Tibial artery (tissue), 4 donors: Measurements from ENCODE around the gene IVD.

ENCODE experiments used
- DNase-seq, 2 donors: peaks; one replicate each; pipeline ENCODE4 v3.0.0-alpha.2; 2019
- H3K27ac ChIP-seq, 2 donors: fragments of 200-600 bp; sonication (generic) in 1 of 2; 1 replicate in 1 of 2; 2 replicates in 1 of 2; pipeline ENCODE4 v1.5.1; 2018 to 2019; ENCODE audit warnings: mild to moderate bottlenecking in 1 of 2
- H3K27me3 ChIP-seq, 2 donors: fragments of 200-600 bp; sonication (generic) in 1 of 2; one replicate each; pipeline versions ENCODE4 v1.5.1 to v1.6.0; 2016 to 2019
- H3K36me3 ChIP-seq, 3 donors: fragments of 200-600 bp; sonication (generic) in 2 of 3; one replicate each; pipeline ENCODE4 v1.5.1; 2016 to 2019; ENCODE audit warnings: mild to moderate bottlenecking in 2 of 3
- H3K4me1 ChIP-seq, 4 donors: fragments of 200-600 bp; sonication (generic) in 2 of 4; 1 replicate in 3 of 4; 2 replicates in 1 of 4; pipeline ENCODE4 v1.5.1; 2016 to 2019
- H3K4me3 ChIP-seq, 2 donors: fragments of 200-600 bp; sonication (generic) in 1 of 2; 1 replicate in 1 of 2; 2 replicates in 1 of 2; pipeline ENCODE4 v1.5.1; 2018 to 2019; ENCODE audit warnings: mild to moderate bottlenecking in 2 of 2
- H3K9me3 ChIP-seq, 3 donors: fragments of 200-600 bp; sonication (generic) in 1 of 3; one replicate each; pipeline ENCODE4 v1.5.1; 2016 to 2019
- intact Hi-C: fragments of 100-400 bp; cut with DNase I; formaldehyde crosslinking; loops from one replicate; pipeline ENCODE4 v1.15.0; 2023; ENCODE audit warnings: low total_unique reads
- TF ChIP-seq, protein P1 (sequence below), 2 experiments: fragments of 200-600 bp in 1 of 2; fragments of 450-650 bp in 1 of 2; IDR thresholded peaks; one replicate each; pipeline ENCODE4 v1.5.1; 2017 to 2019; ENCODE audit warnings: antibody characterized with exemption in 2 of 2, mild to moderate bottlenecking in 1 of 2, moderate library complexity in 1 of 2

The IVD gene

GRCh38 chr15:40405501-40406381 lies at the start of gene IVD:
IVD (plus strand) TSS chr15:40405795; CDS start chr15:40405828, 33 bp downstream.
- DNase-seq = peak; percentile 95 to 98
- H3K27me3 ChIP-seq = no peaks in the 10 kb centered on the region
- TF ChIP-seq, protein P1, sequence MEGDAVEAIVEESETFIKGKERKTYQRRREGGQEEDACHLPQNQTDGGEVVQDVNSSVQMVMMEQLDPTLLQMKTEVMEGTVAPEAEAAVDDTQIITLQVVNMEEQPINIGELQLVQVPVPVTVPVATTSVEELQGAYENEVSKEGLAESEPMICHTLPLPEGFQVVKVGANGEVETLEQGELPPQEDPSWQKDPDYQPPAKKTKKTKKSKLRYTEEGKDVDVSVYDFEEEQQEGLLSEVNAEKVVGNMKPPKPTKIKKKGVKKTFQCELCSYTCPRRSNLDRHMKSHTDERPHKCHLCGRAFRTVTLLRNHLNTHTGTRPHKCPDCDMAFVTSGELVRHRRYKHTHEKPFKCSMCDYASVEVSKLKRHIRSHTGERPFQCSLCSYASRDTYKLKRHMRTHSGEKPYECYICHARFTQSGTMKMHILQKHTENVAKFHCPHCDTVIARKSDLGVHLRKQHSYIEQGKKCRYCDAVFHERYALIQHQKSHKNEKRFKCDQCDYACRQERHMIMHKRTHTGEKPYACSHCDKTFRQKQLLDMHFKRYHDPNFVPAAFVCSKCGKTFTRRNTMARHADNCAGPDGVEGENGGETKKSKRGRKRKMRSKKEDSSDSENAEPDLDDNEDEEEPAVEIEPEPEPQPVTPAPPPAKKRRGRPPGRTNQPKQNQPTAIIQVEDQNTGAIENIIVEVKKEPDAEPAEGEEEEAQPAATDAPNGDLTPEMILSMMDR (IDR thresholded peaks at IDR 0.05) = peak in 1 of 2 experiments; percentile 8
- peaks cover 6 to 20% (median 12%) of the 10 kb centered on the region in 3 donors for H3K36me3 ChIP-seq
- peak within 1 kb of the TSS; percentile 75 to 84 for H3K27ac ChIP-seq
- intact Hi-C loops = no loop called here
- peak within 1 kb of the TSS; percentile 74 to 82 for H3K4me3 ChIP-seq
- H3K4me1 ChIP-seq = peaks cover 0 to 25% (median 18%) of the 10 kb centered on the region in 4 donors
- H3K9me3 ChIP-seq = no peaks in the 10 kb centered on the region

GRCh38 chr15:40355976-40356585 lies 49.5 kb upstream of the IVD start:
- Histone ChIP-seq H3K27ac (no peak overlapping the region), H3K4me3 (no peak overlapping the region)

GRCh38 chr15:40357246-40357645 lies 48.3 kb upstream of the IVD start:
- Histone ChIP-seq H3K4me3 (peak overlapping the region in 1 of 2 donors; percentile 53), H3K27ac (no peak overlapping the region), H3K4me1 (peaks cover 0 to 27% (median 17%) of the 10 kb centered on the region in 4 donors), H3K9me3 (no peaks in the 10 kb centered on the region), H3K27me3 (peaks cover 0 to 4% of the 10 kb centered on the region in 2 donors), H3K36me3 (no peaks in the 10 kb centered on the region)
- TF ChIP-seq, protein P1 (IDR thresholded peaks at IDR 0.05) = no peak
- intact Hi-C loops = no loop called here
- DNase-seq = peak in 1 of 2 donors; percentile 61

More at GRCh38 chr15:40355976-40356585, 49.5 kb upstream of the IVD start:
- intact Hi-C loops = no loop called here
- H3K4me1 ChIP-seq = peaks cover 0 to 27% (median 17%) of the 10 kb centered on the region in 4 donors
- no peaks in the 10 kb centered on the region for H3K9me3 ChIP-seq
- DNase-seq = no peak
- H3K36me3 ChIP-seq = no peaks in the 10 kb centered on the region
- TF ChIP-seq, protein P1 (IDR thresholded peaks at IDR 0.05) = no peak
- peaks cover 0 to 4% of the 10 kb centered on the region in 2 donors for H3K27me3 ChIP-seq

GRCh38 chr15:40357723-40358470 lies 47.7 kb upstream of the IVD start, which contains the start of gene DISP2:
DISP2 (plus strand) TSS chr15:40358219; CDS start chr15:40358322, 103 bp downstream.
- no peaks in the 10 kb centered on the region for H3K9me3 ChIP-seq
- no peaks in the 10 kb centered on the region for H3K36me3 ChIP-seq
- peak; percentile 79 to 91 for DNase-seq
- H3K4me3 ChIP-seq = peak within 1 kb of the TSS; percentile 41 to 53
- TF ChIP-seq, protein P1 (IDR thresholded peaks at IDR 0.05) = peak in 1 of 2 experiments; percentile 21
- intact Hi-C loops = no loop called here
- H3K27me3 ChIP-seq = peaks cover 0 to 4% of the 10 kb centered on the region in 2 donors
- no peak within 1 kb of the TSS for H3K27ac ChIP-seq
- peaks cover 0 to 27% (median 17%) of the 10 kb centered on the region in 4 donors for H3K4me1 ChIP-seq
